NCI-H526 treated with DMSO at 0.1 percent for 48 hours (cell line): ENCODE results near the gene MYO1B.

ENCODE experiments used
- DNase-seq: peaks from one replicate; lab custom pipeline; 2025; lab: John Stamatoyannopoulos, UW

MYO1B gene

DNA sequence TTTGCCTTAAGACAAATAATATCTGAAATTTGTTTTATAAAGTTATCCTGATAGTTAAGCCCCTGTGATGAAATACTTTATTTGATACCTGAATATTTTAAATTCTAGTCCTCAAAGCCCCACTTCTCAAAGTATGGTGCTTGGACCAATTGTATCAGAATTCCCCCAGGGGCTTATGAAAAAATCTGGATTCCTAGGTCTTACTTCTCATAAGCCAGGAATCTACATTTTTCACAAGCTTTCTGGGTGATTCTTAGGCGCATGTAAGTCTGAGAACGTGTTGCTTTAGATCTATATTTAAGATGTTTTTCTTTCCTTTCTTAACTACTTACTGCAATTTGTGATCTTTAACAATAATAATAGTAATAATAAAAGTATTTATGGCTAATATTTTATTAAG is 53.1 kb downstream of the MYO1B start:
- no peak for DNase-seq

DNA sequence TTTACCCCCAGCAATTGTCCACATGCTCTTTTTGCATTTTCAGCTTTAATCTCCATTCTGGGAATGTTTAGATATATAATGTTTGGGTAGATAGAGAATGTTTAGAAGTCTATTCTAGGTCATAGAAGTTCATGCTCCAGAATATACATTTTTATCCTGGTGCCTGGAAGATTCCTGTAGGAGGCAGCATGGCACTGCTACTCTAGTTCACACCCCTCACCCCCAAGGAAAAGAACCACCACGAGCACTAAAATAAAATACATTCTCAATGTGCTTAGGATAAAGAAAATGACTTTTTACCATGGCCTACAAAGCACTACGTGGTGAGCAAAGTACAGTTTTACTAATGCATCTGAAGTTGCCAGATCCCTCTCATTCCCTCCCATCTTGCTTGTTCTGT is 53.8 kb downstream of the MYO1B start:
- no peak for DNase-seq

DNA sequence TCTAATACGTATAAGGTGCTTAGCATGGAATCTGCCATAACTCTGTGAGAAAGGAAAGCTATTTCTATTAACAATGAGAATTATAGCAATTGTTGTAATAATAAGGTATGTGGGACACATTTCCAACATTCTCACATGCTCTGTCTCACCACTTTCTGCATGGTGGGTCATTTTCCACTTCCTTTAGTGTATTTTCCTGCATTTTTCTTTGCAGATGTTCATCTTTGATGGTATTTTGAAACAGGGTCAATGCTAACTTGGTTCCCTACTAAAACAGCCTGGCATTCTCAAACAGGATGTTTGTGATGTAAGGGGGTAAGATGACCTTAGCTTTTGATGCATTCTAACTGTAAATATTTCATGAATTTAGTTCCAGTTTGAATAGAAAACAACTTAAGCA is 54.7 kb downstream of the MYO1B start:
- no peak for DNase-seq

DNA sequence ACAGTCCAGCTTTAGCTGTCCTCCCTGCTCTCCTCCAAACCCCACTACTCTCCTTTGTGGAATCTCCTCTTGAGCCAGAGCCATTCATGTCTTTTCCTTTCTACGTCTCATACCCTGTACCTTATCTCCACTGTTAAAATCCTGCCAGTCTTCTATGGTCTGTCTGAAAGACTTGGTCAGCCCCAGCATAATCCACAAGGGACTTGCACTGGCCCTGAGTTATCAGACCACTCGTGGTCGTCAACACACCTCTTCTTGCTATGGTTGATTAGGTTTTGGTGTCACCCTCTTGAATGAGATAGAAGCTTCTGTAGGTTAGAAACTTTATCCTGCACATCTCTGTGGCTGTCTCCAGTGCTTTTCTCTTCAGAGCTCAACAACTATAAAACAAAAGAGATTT is 56.8 kb downstream of the MYO1B start:
- DNase-seq: no peak

DNA sequence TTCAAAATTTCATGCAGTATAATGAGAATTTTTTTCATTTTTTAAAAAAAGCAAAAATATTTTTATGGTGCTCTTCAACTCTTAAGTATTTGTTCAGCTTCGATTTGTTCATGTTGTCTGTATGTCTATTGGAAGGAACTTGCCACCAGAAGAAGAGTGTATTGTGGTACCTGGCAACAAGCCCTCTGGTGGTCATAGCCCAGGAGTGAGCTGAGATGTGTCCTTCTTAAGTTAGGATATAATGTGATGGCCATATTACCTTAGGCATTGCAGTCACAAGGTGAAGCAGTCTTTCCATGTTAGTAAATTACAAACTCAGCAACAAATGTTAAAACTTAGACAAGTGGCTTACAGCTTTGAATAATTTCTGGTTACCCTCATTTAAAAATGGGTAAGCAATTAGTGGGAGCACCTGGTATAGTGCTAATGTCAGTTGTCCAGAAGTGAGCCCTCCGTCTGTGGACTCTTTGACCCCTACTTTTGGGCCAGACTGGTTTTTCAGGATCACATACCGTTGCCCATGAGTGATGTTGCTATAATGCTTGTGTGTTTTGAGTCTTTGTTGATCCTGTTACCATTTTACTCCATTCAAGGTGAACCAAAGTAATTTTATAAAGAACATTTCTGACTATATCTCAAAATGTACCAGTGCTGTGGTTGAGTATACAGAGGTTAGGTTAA is 57.4 kb downstream of the MYO1B start:
- DNase-seq: no peak

DNA sequence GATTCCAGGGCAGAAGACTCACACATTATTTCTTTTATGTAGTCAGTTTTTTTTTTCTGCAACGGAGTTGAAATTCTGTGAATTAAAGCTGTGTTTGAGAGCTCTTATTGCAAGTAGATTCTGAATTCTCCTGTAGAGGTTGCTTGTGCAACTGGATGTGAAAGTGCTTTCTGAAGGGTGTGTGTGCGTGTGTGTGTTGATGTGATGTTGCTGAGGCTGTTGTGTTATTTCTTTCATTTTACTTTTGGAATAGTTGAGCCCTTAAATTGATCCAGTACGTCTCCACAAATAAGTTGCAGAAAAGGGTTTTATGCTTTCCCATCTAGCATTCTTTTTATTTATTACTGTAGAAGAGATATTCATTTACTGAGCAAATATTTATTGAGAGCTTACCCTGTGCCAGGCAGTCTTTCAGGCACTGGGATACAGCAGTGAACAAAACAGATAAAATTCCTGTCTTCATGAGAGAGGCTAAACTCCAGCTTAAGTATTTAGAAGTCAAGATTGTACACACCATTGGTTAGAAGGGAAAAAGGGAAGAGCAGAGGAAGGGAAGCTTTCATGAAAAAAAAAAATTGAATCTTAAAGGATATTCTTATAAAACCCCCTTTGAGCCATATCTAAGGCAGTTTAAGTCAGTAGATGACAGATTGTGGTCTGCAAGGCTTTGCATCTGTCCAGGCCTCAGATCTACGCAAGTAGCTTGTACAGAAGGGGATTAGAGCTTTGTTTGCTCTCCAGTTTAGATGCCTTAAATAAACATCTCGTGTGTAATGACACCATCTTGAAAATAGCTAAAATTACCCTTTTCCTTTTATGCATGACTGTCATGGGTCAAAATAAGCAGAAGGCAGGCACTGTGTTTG is 58.2 kb downstream of the MYO1B start:
- no peak for DNase-seq

DNA sequence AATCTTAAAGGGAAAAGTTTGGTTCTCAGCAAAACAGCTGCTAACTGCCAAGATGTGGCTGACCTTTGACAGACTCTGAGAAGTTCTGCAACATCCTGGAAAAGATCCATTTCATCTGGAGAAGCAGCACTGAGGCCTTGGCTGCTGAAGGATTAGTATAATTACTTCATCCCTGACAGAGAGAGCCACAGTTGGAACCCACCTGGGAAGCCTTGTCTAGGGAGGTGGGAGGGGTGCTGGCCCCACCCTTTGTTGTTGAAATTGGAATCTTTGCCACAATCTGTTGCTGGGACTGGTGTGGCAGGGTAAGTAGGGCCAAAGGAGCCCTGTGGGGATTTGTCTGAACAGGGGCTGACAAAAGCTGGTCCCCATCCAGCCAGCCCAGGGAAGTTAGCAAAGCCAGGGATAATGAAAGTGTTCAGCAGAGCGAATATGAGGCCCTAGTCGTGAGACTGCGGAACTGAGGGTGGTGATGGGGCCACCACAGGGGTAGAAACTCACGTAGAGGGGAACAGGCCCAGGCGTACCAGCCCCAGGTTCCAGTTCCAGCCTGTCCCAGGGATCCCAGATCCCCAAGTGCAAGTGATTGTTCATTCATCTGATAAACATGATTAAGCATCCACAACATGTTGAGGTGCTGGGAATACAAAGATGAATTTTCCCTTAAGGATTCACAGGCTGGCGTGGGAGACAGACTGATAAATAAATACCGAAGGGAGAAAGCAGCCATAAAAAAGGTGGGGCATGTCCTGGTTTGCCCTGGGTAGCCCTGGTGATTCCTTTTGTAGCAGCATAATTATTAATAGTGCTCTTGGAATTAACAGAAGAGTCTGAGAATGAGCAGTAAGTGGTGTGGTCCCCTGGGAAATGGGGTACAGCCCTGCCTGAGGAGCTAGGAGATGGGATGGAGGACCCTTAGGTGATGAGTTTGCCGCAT is 60.0 kb downstream of the MYO1B start:
- DNase-seq: no peak

DNA sequence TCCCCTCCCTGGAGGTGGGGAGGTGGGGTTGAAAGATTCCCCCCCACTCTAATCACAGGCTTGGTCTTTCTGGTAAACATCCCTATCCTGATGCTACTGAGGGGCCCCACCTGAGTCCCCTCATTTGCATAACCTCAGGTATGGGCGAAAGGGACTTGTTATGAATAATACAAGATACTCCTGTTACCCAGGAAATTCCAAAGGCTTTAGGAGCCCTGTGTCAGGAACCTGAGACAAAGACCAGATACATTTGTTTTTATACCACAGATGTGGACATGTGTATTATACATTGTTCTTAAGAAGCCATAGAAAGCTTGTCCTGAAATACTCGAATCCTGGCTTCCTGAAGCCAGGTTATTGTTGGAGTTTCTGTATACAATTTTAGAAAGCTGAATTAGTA is 62.8 kb downstream of the MYO1B start:
- DNase-seq: no peak

DNA sequence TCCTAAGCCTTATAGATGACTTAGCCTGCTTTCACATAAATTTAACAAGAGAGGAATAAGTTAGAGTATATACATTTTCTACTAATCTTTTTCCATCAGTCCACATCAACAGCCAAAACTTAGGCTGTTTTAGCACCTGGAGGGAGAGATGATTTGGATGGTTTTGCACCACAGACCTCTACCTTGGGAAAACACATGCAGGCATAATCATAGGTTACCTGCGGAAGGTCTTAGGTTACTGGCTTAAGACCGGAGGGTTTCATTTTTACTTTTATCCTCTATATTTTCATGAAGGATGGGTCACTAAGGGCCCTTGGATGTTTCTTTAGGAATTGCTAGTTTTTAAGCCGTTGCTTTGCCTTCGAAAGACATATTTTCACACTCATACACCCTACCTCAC is 66.0 kb downstream of the MYO1B start:
- no peak for DNase-seq

DNA sequence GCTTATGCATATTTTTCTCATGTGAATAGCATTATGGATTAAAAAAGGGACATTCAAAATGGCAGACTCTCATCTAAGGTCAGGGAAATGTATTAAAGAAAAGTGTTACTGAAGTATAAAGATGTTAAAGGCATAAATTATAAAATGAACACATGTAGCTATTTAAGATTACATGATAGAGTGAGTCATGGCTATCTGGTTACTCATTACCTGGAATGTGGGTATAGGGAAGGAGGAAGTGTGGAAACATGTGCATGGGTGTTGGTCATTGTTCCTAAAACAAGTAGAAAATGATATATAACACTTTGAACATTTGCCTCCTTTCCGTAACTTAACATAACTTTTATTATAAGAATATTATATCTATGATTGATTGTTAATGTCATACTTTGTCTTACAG is 66.4 kb downstream of the MYO1B start:
- no peak for DNase-seq

DNA sequence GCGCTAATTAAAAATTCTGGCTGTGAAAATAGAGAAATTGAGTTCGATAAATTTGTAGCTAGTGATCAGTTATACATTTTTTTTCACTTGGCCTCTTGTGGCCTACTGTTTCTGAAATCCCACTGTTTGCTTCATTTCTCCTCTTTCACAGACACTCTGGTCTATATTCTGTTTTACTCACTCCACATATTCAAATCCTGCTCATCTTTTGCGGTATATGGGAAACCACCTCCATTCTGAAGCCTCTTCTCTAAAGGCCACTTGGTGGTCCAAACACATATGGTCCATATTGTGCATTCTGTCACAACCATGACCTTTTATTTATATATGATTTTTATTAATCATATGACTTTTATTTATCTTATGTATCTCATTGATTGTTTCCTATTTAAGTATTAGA is 67.0 kb downstream of the MYO1B start:
- DNase-seq: no peak

DNA sequence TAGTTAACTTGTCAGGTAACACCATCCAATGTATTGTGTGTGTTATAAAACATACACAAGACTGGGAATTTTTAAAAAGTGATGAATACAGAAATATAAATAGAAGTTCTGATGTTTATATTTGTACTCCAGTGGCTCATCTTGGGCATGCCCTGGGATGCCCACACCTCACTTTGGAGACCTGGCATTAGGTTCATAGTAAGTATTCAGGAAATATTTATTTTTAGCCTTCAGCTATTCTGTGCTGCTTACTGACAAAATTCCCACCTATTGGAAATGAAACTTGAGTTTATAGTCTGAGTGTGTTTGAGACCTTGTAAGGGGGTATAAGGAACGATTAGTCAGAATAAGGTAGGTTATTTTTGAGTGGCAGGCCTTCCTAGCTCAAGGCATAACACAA is 67.5 kb downstream of the MYO1B start:
- DNase-seq: no peak

DNA sequence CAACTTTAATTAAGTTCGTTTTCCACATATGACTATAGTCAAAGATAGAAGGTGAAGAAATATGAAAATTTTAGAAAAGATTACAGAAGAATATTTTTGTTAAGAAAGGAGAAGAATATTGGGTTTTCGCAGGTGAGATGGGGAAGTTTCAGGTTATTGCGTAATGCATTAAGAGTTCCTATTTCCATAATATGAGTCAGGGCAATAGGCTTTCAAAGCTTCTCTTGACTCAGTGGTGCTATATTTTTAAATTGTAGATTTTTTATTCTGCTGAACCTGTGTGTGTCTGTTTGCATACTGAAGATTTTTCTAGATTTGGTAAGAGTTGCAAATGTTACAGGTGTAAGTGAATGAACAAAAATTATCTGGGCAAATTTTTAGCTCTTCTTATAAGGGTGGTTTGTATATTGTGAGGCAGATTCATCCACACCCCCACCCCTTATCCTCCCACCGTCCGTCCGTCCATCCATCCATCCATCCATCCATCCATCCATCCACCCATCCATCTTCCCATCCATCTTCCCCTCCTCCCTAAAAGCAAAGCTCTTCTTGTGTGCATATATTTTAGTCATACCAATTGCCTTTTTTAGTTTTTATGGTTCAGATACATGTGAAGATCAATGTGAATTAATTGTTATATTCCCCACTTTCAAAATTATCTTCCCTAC is 69.6 kb downstream of the MYO1B start:
- DNase-seq: no peak

DNA sequence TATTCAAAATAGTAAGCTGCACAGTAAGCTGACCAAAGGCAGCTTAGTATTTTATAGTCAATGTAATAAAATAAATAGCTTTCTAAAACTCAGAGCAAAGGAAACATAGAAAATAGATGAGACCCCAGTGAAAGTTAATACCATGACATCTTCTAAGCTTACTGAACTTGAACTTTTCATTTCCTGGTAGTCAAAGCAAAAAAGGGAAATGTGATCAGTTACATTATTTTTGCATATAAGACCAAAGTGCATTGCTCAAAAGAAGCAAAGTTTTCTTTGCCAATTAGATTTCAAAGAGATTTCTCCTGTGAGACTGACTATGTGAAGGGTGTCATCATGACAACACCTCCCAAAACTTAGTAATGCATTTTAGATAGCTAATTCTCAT is 70.2 kb downstream of the MYO1B start:
- no peak for DNase-seq

DNA sequence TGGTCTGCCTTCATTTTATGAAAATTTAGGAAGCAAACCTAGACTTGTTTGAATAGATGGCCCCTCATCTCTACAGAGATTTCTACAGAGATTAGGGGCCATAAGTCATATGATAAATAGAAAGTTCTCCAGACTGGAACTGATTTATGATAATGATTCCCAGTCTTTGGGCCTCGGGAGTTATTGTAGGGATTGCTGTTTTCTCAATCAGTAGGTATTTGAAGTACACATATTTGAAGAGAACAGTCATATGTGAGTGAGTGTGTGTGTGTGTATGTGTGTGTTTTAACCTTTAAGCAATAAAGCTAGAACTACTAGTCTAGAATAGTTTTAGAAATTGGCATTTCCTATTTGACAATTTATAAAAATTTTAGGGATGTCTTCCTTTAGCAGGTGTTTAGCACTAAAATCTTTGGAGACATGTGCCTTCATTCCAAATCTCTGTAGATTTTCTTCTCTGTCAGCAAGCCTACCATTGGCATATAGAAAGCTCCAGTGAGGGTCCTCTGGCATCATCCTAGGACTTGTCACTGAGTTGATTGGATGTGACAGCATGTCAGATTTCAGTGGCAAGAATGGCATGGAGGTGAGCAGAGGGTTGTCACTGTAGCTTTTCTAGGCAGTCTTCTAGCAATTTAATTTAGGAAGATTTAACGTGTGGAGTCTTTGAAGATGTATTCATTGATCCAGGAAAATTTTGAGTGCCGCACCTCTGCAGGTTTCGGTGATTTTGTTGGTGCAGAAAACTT is 71.2 kb downstream of the MYO1B start:
- no peak for DNase-seq

DNA sequence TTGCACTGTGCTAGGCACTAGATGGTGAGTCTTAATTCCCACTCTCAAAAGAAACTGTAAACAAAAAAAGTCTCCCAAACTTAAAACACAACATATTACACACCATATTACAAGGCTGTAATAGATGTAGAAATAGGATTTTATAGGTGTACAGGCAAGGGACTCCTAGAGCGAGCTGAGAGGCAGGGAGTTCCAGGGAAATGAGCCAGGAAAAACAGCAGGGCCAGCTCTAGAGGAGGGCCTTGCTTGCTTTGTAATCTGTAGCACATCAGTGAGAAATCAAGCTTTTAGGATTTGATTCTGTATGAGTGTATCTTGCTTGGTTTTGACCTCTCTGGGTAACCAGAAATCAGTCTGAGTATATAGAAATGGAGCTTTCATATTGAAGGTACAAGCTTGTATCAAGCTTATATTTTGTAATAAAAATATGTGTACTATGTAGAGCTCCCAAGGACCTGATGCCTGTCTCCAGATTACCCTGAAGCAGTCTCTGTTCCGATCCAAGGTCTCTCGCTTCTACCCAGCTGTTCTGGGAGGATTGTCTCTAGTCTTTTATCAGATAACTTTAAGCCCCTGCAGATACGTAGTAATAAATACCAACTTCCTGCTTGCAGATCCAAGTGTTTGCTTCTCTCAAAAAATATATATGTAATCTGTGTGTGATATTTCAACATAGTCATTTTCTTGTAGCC is 73.0 kb downstream of the MYO1B start:
- DNase-seq: no peak

DNA sequence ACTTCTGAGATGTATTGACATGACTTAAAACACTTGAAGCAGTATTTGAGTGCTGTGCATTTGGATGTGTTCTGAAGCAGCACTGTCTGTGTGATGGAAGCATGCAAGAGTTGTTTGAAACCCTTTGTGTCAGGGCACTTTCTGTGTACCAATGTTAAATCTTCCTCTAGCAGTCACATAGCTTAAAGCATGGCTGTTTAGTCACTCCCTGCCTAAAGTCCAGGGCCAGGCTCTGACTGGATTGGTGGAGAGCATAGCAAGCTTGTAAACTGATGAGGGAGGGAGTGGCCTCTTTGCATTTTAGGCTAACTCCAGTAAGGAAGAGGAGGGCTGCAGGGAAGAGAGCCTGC is 73.5 kb downstream of the MYO1B start:
- no peak for DNase-seq

DNA sequence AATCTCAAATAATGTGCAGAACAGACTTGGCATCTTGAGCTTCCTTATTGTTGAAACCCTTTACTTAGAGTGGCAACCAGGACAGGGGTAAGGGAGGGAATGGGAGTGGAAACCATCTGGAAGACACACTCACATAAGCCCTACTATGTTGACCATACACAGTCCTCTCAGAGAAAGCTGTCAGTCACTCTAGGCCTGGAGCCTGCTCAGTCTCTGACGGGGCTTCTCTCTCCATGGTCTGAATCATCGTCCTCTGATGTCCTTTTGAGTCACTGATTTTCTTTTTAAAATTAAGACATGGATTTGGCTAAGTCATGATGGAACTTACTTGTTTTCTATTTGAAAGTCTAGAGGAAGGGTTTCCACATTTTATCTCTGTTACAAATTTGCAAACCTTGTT is 74.0 kb downstream of the MYO1B start:
- no peak for DNase-seq

DNA sequence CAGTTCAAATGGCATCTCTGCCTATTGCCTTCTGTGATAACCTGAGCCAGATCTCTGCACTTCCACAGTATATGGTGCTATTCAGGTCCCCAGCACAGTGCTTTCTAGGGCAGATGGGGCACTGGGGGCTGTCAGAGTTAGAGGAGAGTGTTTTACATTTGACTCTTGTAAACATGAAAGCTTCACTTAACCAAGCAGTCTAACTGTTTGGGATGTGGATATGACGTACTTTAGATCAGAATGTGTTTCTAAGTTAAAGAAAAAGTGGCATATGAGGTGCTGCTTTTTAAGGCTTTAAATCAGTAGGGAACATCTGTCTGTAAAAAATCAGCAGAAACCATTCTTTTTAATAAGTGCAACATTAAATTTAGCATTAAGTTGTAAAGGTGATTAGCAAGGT is 75.7 kb downstream of the MYO1B start:
- no peak for DNase-seq

DNA sequence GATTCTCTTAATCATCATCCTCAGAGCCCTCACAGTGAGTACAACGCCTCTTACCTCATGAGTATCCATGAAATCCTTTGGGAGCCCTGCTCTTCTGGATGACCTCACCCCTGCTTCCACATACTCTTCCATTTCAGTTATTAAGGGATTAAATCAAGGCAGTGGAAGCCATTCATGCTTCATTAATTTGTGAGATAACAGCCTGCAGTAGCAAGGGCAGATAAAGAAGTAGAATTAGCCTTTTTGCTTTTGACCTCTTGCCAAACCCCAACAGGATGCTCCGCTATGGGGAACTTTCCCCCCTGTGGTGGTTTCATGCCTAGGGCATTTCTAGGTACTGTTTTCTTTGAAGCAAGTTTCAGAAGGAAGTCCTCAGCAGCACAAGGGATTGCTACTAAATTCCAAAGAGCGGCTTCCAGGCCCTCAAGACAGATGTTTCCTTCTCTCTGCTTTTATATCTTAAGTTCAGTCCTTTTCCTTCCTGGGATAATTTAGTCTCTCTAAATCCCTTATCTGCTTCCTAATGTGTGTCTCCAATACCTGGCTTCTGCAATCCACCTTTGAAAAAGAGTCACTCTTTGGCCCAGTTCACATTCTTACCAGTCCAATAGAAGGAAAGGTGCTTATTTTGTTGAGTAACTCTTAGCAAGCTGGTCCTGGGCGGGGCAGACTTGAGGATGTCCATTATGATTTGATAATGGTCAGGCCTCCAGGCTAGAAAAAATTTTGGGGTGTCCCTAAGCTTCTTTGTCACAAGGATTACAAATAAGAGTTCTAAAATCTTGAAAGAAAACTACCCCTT is 76.9 kb downstream of the MYO1B start:
- no peak for DNase-seq
